ENCODE data around the gene COX7A2L.

COX7A2L gene

GRCh38 chr2:42309366-42309765 is 51.7 kb downstream of the COX7A2L start:
- H3K4me3 Mint-ChIP-seq: no peak overlapping the region
- H3K9me3 Mint-ChIP-seq: no peaks in the 10 kb centered on the region
- intact Hi-C loops (cut with micrococcal nuclease): no loop called here
- H3K4me1 Mint-ChIP-seq (ENCODE audit: low read depth): peaks cover 2% of the 10 kb centered on the region
- peaks cover 56% of the 10 kb centered on the region for H3K36me3 Mint-ChIP-seq (ENCODE audit: low read depth)
- no peaks in the 10 kb centered on the region for H3K27me3 Mint-ChIP-seq
- H3K27ac Mint-ChIP-seq: no peak overlapping the region

- H3K27ac Mint-ChIP-seq: no peak overlapping the region
- H3K4me3 Mint-ChIP-seq: no peak overlapping the region
- H3K27me3 Mint-ChIP-seq: no peaks in the 10 kb centered on the region
- intact Hi-C loops (cut with micrococcal nuclease): no loop called here
- no peaks in the 10 kb centered on the region for H3K4me1 Mint-ChIP-seq (ENCODE audit: low read depth)
- no peaks in the 10 kb centered on the region for H3K9me3 Mint-ChIP-seq
- peaks cover 59% of the 10 kb centered on the region for H3K36me3 Mint-ChIP-seq (ENCODE audit: low read depth)
These were observed 53.8 kb downstream of the COX7A2L start for GRCh38 chr2:42307180-42307579.

GRCh38 chr2:42304059-42304713 is 56.8 kb downstream of the COX7A2L start:
- Mint-ChIP-seq H3K4me3 (no peak overlapping the region), H3K9me3 (no peaks in the 10 kb centered on the region), H3K27ac (no peak overlapping the region), H3K4me1 (ENCODE audit: low read depth) (no peaks in the 10 kb centered on the region), H3K36me3 (ENCODE audit: low read depth) (peaks cover 71% of the 10 kb centered on the region), H3K27me3 (no peaks in the 10 kb centered on the region)
- intact Hi-C loops (cut with micrococcal nuclease): no loop called here

GRCh38 chr2:42303252-42303651 is 57.8 kb downstream of the COX7A2L start:
- no peaks in the 10 kb centered on the region for H3K27me3 Mint-ChIP-seq
- peaks cover 80% of the 10 kb centered on the region for H3K36me3 Mint-ChIP-seq (ENCODE audit: low read depth)
- H3K27ac Mint-ChIP-seq: no peak overlapping the region
- H3K4me1 Mint-ChIP-seq (ENCODE audit: low read depth): no peaks in the 10 kb centered on the region
- H3K4me3 Mint-ChIP-seq: no peak overlapping the region
- no peaks in the 10 kb centered on the region for H3K9me3 Mint-ChIP-seq
- intact Hi-C loops (cut with micrococcal nuclease): no loop called here

- Mint-ChIP-seq H3K27ac (no peak overlapping the region), H3K4me3 (no peak overlapping the region), H3K27me3 (no peaks in the 10 kb centered on the region), H3K4me1 (ENCODE audit: low read depth) (no peaks in the 10 kb centered on the region), H3K36me3 (ENCODE audit: low read depth) (peaks cover 82% of the 10 kb centered on the region), H3K9me3 (no peaks in the 10 kb centered on the region)
- intact Hi-C loops (cut with micrococcal nuclease): no loop called here
These were observed 60.5 kb downstream of the COX7A2L start for GRCh38 chr2:42300527-42300926.

All from dendritic cell treated with granulocyte-macrophage colony-stimulating factor and Interleukin-4, amounts not matched to agents 40 ng/mL and 50 ng/mL, for 4 days (primary cell).